ENCODE data around the gene FUT6. TPM values are rescaled to one million over a fixed set of nuclear protein-coding genes. Genes with fewer than 3 reads are reported as not detected.

The FUT6 gene
- total and polyA plus RNA-seq, 2 donors from 2014 or later, result 13.0 to 58.4 TPM

- H3K4me1 ChIP-seq (ENCODE audit: control insufficient read depth in 2 of 3, insufficient read depth in 2 of 3, low read depth in 1 of 3, low read length in 3 of 3), result peaks cover 0 to 8% (median 6%) of the 10 kb centered on the region in 3 donors
- peaks cover 0 to 25% (median 20%) of the 10 kb centered on the region in 3 donors for H3K36me3 ChIP-seq (ENCODE audit: control insufficient read depth in 2 of 3, insufficient read depth in 3 of 3, low read length in 3 of 3)
- H3K9me3 ChIP-seq (ENCODE audit: control insufficient read depth in 2 of 3, insufficient read depth in 1 of 3, low read length in 3 of 3), result no peaks in the 10 kb centered on the region
- peak within 1 kb of the TSS; percentile 96 to 97 for H3K27ac ChIP-seq (ENCODE audit: low read depth in 2 of 2, low read length in 2 of 2)
- DNase-seq (peak; percentile 98 to 99 (median 99)), FAIRE-seq (peak; percentile 88)
- H3K4me3 ChIP-seq (ENCODE audit: low read length in 3 of 3), result peak within 1 kb of the TSS; percentile 84 to 90 (median 88)
- intact Hi-C loops (cut with DNase I), result no loop called here
- H3K27me3 ChIP-seq (ENCODE audit: control insufficient read depth, insufficient read depth, low read length), result no peaks in the 10 kb centered on the region
- TF ChIP-seq, protein P1, sequence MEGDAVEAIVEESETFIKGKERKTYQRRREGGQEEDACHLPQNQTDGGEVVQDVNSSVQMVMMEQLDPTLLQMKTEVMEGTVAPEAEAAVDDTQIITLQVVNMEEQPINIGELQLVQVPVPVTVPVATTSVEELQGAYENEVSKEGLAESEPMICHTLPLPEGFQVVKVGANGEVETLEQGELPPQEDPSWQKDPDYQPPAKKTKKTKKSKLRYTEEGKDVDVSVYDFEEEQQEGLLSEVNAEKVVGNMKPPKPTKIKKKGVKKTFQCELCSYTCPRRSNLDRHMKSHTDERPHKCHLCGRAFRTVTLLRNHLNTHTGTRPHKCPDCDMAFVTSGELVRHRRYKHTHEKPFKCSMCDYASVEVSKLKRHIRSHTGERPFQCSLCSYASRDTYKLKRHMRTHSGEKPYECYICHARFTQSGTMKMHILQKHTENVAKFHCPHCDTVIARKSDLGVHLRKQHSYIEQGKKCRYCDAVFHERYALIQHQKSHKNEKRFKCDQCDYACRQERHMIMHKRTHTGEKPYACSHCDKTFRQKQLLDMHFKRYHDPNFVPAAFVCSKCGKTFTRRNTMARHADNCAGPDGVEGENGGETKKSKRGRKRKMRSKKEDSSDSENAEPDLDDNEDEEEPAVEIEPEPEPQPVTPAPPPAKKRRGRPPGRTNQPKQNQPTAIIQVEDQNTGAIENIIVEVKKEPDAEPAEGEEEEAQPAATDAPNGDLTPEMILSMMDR (IDR thresholded peaks at IDR 0.05; ENCODE audit: borderline replicate concordance, extremely low read depth, insufficient read depth), result no peak
- peak within 1 kb of the TSS; percentile 44 to 86 (median 63) for H3K9ac ChIP-seq (ENCODE audit: low read length in 3 of 3)
Measured at GRCh38 chr19:5790559-5791520, 48.7 kb downstream of the FUT6 start, which contains the start of gene DUS3L. TSS of gene DUS3L (minus strand) at chr19:5791163. CDS start at chr19:5791141, 22 bp downstream.

DNA sequence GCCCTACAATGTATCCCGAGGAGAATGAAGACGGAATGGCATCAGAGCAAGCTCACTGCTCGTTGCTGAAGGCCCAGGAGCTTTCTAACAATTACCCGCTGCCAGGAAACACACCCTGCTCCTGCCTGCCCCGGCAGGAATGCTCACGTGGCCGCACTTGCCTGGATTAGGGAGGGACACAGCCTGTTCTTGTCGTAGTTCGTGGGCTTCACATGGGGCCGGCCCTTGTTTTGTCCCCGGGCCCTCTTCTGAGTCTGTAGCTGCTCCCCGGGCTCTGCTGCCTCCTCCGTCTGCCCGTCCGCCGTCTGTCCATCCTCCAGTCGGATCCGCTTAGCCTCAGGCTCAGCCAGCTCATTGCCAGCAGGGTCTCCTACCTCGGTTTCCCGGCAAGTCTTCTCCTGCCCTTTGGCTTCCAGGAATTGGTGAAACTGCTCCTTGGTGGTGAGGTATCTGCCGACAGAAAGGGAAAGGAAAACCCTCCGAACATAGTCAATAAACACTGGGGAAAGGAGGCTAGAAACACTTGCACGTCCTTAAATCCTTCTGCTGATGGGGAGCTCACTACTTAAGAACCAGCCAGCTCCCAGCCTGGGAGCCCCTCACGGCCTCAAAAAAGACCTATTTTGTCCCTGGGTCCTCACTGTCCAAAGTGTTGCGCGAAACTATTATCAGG lies 49.5 kb downstream of the FUT6 start:
- FAIRE-seq (no peak), DNase-seq (peak in 1 of 5 donors; percentile 86)
- peak overlapping the region in 1 of 2 donors; percentile 96 for H3K27ac ChIP-seq (ENCODE audit: low read depth in 2 of 2, low read length in 2 of 2)
- peak overlapping the region; percentile 84 to 90 (median 88) for H3K4me3 ChIP-seq (ENCODE audit: low read length in 3 of 3)
- intact Hi-C loops (cut with DNase I), result no loop called here
- no peaks in the 10 kb centered on the region for H3K9me3 ChIP-seq (ENCODE audit: control insufficient read depth in 2 of 3, insufficient read depth in 1 of 3, low read length in 3 of 3)
- H3K4me1 ChIP-seq (ENCODE audit: control insufficient read depth in 2 of 3, insufficient read depth in 2 of 3, low read depth in 1 of 3, low read length in 3 of 3), result peaks cover 0 to 8% (median 6%) of the 10 kb centered on the region in 3 donors
- H3K9ac ChIP-seq (ENCODE audit: low read length in 3 of 3), result peak overlapping the region in 2 of 3 donors; percentile 16 to 86
- H3K36me3 ChIP-seq (ENCODE audit: control insufficient read depth in 2 of 3, insufficient read depth in 3 of 3, low read length in 3 of 3), result peaks cover 0 to 27% (median 23%) of the 10 kb centered on the region in 3 donors
- H3K27me3 ChIP-seq (ENCODE audit: control insufficient read depth, insufficient read depth, low read length), result no peaks in the 10 kb centered on the region
- TF ChIP-seq, protein P1 (IDR thresholded peaks at IDR 0.05; ENCODE audit: borderline replicate concordance, extremely low read depth, insufficient read depth), result no peak

GRCh38 chr19:5789351-5789761 lies 50.1 kb downstream of the FUT6 start:
- TF ChIP-seq, protein P1 (IDR thresholded peaks at IDR 0.05; ENCODE audit: borderline replicate concordance, extremely low read depth, insufficient read depth), result no peak
- Histone ChIP-seq H3K9ac (ENCODE audit: low read length in 3 of 3) (no peak overlapping the region), H3K27ac (ENCODE audit: low read depth in 2 of 2, low read length in 2 of 2) (no peak overlapping the region), H3K4me1 (ENCODE audit: control insufficient read depth in 2 of 3, insufficient read depth in 2 of 3, low read depth in 1 of 3, low read length in 3 of 3) (peaks cover 0 to 8% (median 6%) of the 10 kb centered on the region in 3 donors), H3K27me3 (ENCODE audit: control insufficient read depth, insufficient read depth, low read length) (no peaks in the 10 kb centered on the region), H3K36me3 (ENCODE audit: control insufficient read depth in 2 of 3, insufficient read depth in 3 of 3, low read length in 3 of 3) (peaks cover 0 to 27% (median 23%) of the 10 kb centered on the region in 3 donors), H3K9me3 (ENCODE audit: control insufficient read depth in 2 of 3, insufficient read depth in 1 of 3, low read length in 3 of 3) (no peaks in the 10 kb centered on the region), H3K4me3 (ENCODE audit: low read length in 3 of 3) (no peak overlapping the region)
- intact Hi-C loops (cut with DNase I), result no loop called here
- FAIRE-seq (no peak), DNase-seq (peak in 1 of 5 donors; percentile 74)
